GM19328 (cell line): ENCODE results near the gene DNAJC5.
"Not testable (repeated sequence)": the region's sequence is repeated elsewhere in the genome, so short reads cannot be mapped to it uniquely, and the experiment has no call there.

Source experiments
- ATAC-seq: cut with Tn5 transposase; IDR thresholded peaks from one replicate; pipeline ENCODE4 v1.9.1; 2021; ENCODE audit warnings: mild to moderate bottlenecking, moderate library complexity; ENCODE audit not compliant: unreplicated experiment

Gene DNAJC5

DNA sequence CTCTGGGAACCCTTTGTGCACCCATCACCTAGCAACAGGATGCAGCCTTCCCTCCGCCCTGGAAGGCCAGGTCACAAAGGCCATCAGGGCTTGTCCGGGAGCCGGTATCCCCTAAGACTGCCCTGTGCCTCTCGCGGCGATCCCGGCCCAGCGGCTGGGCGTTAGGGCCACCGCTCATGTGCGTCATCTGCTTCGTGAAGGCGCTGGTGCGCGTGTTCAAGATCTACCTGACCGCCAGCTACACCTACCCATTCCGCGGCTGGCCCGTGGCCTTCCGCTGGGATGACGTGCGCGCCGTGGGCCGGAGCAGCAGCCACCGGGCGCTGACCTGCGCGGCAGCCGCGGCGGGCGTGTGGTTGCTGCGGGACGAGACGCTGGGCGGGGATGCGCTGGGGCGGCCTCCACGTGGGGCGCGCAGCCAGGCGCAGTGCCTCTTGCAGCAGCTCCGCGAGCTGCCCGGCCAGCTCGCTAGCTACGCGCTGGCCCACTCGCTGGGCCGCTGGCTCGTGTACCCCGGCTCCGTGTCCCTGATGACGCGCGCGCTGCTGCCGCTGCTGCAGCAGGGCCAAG is 33.5 kb upstream of the DNAJC5 start, which contains the start of gene ABHD16B:
TSS of gene ABHD16B (plus strand) at position 134 of the 570 bp plus-strand sequence. CDS start at position 177, 43 bp downstream.
- no peak for ATAC-seq

DNA sequence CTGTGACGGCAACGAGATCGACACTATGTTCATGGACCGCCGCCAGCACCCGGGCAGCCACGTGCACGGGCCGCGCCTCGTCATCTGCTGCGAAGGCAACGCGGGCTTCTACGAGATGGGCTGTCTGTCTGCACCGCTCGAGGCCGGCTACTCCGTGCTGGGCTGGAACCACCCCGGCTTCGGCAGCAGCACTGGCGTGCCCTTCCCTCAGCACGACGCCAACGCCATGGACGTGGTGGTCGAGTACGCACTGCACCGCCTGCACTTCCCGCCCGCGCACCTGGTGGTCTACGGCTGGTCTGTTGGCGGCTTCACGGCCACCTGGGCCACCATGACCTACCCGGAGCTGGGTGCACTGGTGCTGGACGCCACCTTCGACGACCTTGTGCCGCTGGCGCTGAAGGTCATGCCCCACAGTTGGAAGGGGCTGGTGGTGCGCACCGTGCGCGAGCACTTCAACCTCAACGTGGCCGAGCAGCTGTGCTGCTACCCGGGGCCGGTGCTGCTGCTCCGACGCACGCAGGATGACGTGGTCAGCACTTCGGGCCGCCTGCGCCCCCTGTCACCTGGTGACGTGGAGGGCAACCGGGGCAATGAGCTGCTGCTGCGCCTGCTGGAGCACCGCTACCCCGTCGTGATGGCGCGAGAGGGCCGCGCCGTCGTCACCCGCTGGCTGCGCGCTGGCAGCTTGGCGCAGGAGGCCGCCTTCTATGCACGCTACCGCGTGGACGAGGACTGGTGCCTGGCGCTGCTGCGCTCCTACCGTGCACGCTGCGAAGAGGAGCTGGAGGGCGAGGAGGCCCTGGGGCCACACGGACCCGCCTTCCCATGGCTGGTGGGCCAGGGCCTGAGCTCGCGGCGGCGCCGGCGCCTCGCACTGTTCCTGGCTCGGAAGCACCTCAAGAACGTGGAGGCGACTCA is 32.7 kb upstream of the DNAJC5 start:
- no peak for ATAC-seq

DNA sequence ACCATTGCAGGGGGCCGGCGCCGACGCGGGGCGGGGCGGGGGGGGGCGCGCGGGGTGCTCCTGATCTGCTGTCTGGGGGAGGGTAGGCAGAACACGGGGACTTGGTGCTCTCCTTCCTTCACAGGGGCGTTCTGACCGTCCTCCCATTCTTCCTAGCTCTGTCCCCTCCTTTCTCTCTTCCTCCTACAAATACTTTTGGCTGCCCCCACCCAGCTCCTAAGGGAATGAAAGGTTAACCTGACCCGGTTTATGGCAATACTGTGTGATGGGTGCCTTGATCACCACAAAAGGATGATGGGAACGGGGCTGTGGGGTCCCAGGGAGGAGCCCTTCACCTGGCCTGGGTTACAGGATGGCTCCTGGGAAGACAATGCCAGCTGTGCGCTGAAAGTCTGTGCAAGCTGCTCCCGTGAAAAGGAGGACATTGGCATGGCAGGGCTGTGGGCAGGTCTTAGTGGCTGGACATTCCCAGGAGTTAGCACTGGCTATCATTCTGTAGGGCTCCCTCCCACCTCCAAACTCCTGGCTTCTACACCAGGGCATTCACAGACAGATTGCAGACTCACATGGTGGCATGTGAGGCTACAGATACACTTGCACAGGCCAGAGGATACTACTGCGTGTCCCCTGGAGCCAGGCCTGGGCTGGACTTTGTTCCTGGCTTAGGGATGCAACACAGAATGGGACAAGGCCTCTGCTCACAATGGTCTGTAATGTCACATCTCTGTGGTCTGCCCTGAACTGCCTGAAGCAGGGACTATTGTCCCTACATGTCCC is 31.7 kb upstream of the DNAJC5 start:
- ATAC-seq = no peak

DNA sequence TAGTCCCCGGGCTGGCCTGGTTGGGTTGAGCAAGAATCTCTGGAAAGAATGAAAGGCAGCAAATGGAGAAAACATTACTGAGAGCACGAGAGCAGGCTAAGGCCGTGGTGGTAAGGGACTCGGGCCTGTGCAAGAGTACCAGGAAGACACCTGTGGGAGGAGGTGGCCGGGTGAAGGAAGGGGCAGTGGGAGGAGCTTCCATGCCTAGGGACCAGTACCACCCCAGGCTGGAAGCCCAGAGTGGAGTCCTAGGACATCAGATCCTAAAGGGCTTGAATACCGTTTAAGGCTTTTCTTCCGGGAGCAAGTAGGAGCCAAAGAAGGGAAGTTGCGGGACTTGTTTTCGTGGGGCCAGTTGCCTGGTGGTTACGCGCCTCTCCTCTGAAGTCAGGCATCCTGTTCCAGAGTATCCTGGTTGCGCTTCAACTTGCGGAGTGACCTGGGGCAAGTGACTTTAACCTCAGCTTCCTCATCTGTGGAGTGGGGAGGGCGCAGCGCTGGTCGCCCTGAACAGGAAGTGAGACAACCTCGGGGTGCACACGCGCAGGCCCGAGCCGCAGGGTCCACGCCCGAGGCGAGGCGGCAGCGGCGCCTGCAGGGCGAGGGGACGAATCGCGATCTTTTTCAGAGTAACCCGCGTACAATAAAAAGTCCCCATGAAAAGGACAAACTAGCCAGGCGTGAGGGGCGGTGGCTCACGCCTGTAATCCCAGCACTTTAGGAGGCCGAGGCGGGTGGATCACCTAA is 31.0 kb upstream of the DNAJC5 start:
- ATAC-seq = peak; percentile 56

DNA sequence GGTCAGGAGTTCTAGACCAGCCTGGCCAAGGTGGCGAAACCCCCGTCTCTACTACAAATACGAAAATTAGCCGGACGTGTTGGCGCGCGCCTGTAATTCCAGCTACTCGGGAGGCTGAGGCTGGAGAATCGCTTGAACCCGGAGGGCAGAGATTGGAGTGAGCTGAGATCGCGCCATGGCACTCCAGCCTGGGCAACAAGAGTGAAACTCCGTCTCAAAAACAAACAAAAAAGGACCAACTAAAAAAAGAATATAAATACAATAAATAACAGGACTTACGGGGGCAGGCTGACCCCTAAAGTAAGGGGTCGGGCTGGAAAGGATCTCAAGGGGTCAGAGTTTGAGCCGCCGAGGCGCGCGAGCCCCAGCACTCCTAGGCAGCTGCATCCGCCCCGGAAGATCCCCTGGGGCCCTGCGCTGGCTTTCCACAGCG is 30.4 kb upstream of the DNAJC5 start:
- no peak for ATAC-seq

DNA sequence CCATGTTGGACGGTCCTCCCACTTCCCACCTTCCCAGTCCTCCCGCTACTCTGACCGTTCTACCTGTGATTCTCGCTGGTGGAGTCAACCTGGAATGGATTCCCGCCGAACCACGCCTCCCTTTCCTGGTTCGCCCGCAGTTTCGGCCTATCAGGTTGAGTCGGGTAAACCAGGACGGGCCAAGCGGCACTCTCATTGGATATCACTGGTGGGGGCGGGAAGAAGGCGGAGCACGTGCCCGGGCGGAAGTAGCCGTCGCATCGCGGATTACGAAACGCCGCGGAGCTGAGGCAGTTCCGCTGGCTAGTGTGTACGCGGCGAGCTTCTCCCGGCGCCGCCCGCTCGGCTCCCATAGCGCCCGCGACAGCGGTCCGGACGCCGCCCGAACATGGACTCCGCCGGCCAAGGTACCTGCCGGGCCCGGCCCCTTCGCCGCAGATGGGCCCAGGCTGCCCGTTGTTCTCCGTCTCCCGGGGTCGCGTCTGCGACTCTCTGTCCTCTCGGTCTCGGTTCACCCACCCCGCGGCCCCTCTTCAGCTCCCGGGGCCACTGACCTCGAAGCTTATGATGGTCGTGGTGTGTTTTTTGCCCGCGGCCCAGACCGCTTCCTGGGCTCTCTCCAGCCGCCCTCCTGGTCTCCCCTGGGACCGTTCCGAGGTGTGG is 29.8 kb upstream of the DNAJC5 start, which contains the start of gene TPD52L2:
TSS of gene TPD52L2 (plus strand) at position 293 of the 663 bp plus-strand sequence. CDS start at position 389, 96 bp downstream.
- ATAC-seq = peak; percentile 69

DNA sequence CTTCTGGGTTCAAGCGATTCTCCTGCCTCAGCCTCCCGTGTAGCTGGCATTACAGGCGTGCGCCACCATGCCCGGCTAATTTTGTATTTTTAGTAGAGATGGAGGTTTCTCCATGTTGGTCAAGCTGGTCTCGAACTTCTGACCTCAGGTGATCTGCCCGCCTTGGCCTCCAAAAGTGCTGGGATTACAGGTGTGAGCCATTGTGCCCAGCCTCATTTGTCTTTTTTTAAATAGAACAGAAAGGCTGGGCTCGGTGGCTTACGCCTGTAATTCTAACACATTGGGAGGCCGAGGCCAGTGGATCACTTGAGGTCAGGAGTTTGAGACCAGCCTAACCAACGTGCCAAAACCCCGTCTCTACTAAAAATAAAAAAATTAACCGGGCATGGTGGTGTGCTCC is 27.9 kb upstream of the DNAJC5 start:
- ATAC-seq = not testable (repeated sequence)

DNA sequence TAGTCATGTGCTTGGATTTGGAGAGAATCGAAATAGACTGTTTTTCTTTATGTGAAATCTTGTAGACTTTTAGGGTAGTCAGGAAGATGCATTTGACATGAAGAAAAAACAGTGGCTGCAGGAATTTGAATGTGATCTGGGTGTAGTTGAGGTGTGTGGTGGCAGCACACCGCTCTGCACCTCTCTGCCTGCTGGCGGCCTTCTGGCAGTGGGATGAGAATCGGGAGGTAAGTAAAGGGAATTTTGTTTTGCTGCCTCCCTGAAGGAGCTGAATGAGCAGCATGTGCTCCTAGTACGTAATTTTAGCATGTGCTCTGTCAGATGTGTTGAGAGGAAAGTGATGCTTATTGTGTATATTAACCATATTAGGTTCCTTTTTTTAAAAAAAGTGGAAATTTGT is 26.7 kb upstream of the DNAJC5 start:
- no peak for ATAC-seq

DNA sequence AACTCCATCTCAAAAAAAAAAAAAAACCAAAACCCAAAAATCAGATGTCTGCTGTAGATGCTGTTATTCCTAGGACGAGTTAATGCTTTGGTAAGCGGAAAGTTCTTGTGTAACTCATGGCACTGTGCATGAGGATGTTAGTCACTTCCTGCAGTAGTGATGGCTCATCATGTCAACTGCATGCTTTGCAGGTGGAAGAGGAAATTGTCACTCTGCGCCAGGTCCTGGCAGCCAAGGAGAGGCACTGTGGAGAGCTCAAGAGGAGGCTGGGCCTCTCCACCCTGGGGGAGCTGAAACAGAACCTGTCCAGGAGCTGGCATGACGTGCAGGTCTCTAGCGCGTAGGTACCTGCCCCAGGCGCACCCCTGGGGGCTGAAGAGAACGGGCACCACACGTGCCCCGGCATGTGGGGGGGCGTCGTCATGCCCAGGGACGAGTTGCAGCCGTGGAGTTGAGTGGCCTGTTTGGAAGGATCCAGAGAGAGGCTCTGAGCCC is 21.4 kb upstream of the DNAJC5 start:
- ATAC-seq = no peak

DNA sequence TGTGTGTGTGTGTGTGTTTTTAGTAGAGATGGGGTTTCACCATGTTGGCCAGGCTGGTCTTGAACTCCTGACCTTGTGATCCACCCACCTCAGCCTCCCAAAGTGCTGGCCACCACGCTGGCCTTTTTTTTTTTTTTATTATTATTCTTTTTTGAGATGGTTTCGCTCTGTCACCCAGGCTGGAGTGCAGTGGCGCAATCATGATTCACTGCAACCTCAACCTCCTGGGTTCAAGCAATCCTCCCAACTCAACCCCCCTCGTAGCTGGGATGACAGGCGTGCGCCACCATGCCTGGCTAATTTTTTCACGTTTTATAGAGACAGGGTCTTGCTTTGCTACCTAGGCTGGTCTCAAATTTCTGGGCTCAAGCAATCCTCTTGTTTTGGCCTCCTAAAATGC is 20.7 kb upstream of the DNAJC5 start:
- not testable (repeated sequence) for ATAC-seq

DNA sequence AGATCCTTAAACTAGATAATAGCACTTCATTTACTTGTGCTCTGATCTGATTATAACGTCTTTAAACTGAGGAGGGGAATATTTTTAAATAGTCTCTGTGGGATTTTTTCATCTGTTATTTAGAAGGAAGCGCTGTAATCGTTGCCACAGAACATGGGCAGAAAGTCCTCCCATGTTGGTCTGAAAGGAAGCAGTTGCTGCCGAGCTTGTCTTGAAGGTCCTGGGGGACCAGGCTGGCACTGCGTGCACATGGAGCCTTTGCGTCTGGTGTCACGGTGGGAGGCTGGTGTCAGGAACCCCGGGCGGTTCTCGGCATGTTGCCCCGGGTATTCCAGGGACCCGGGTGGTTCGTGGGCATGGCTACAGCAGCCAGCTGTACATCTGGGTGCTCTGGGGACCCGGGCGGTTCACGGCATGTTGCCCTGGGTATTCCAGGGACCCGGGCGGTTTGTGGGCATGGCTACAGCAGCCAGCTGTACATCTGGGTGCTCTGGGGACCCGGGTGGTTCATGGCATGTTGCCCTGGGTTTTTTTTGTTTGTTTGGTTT is 18.4 kb upstream of the DNAJC5 start:
- ATAC-seq = no peak

DNA sequence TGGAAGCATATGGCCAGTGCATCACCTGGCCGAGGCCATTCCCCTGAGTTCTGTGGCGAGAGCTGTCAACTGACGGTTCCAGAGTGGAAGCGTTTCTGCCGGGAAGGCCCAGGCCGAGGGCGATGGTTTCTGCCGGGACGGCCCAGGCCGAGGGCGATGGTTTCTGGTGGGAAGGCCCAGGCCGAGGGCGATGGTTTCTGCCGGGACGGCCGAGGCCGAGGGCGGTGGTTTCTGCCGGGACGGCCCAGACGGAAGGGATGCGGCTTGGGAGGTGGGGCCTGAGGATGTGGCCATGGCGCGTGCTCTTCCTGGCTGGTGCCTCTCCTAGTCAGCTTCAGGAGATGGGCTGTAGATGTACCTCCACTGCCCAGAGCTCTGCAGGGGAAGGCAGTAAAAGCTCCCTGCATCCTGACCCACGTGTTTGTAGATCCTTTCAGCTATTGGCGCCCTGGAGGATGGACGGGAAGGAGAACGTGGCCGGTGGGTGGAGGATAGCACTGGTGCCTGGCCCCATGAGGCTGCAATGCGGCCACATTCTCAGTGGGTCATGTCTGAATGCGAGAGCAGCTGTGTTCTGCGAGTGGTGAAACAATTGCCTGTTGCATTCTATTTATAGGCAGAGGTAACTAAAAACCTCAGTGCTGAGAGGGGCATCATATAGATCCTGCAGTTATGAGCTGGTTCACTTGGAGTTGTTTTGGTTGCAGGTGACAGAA is 17.0 kb upstream of the DNAJC5 start:
- ATAC-seq = no peak

DNA sequence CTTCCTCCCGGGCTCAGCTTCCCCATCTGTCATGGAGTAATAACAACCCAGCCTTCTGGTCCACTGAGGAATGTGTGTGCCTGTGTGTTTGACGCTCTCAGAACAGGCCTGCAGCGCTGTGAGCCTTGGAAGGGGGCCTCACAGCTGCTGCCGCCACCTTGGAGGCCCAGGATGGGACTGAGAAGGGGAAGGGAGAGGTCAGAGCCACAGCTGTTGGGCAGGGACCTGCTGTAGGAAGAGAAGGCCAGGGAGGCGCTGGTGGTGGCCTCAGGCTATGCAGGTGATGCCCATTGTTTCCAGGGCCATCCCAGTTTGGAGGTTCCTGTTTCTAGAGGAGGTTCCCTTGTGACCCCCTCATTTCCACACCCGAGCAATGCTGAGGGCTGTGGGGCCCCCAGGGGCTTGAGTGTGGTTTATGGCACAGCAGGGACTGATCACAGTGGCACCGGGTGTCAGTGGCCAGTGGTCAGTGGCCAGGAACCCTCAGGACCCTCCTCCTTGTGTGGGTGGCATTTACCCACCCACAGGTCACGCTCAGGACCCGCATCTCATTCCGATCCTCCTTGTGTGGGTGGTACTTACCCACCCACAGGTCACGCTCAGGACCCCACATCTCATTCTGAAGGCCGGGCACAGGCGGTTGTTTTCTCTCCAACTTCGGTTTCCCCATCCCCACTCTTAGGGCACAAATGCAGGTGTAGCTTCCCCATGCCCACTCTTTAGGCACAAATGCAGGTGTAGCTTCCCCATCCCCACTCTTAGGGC is 15.8 kb upstream of the DNAJC5 start:
- no peak for ATAC-seq

DNA sequence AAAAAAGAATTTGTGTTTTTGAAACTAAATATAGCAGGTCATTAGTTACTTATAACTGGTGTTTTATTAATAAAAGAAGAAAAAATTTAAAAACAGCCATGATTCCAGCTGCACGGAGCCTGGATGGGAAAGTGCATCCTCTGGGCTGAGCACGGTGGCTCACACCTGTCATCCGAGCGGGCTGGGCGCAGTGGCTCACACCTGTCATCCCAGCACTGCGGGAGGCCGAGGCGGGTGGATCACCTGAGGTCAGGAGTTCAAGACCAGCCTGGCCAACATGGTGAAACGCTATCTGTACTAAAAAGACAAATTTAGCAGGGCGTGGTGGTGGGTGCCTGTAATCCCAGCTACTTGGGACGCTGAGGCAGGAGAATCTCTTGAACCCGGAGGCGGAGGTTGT is 14.0 kb upstream of the DNAJC5 start:
- ATAC-seq = not testable (repeated sequence)

DNA sequence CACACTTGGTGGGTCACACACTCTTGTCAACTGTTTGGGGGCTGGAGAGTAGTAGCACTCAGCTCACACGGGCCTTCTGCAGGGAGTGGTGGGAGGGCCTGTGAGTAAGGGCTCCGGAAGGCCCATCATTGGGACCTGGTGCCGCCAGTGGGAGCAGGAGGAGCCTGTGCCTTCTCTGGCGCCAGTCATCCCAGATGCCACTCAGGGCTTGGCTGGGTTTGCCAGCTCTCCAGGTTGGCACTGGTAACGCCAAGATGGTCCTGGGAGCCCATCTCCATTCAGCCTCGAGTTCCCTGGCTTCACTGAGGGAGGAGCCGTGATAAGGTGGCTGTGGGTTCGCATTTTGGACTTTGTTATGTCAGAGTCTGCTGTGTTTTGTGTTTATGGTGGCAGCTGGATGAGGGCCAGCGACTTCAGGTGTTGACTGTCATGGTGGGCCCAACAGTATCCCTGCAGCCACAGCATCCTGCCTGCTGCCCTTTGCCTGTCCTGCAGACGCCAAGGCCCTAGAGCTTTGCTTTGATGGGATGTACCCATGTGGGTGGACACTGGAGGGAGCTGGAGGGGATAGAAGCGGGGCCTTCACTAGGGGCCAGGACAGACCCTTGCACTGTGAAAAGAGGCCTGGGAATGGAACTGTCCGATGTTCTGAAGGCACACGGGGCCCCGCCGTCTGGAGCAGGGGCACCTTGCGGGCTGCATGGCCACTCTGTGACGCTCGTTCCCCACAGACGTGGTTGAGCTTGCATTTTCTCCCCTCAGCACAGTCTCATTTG is 13.3 kb upstream of the DNAJC5 start:
- ATAC-seq = no peak

DNA sequence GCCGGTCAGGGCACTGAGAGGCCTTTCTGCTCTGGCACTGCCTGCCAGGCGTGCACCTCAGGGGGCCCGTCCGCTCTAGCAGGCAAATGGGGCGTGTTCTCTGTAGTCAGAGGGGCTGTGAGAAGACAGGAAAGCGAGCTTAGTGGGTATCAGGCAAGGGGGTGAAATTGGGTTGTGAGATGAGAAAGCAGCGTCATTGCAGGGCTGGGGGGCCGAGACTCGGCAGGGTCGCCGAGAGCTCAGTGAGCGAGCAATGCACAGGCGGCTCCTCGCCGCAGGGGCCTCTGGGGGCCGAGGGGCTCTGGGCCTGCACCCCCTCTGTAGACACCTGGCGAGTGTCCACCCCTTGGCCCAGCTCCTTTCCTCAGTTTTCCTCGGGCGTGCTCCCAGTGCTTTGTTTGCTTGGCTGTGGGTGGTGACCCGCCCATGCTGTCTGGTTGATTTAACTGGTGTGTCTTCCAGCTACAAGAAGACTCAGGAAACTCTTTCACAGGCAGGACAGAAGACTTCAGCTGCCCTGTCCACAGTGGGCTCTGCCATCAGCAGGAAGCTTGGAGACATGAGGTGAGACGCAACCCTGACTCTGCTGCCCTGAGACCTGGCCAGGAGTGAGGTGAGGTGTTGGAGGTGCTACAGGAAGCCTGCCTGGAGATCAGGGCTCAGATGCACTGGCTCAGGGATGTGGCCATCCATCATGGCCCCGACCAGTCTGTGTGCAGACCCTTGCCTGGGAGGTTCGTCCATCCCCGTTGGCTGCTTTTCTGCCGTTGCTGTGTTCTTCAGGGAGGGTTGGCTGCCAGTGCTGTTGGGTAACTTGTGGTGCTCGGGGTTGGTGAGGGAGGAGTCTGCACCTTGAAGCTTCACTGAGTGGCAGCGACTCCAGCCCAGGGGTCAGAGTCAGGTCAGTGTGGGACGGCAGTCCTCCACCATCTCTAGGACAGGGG is 12.4 kb upstream of the DNAJC5 start:
- no peak for ATAC-seq
